ENCODE data around the gene IDE. TPM values are rescaled to one million over a fixed set of nuclear protein-coding genes. Genes with fewer than 3 reads are reported as not detected.
"Not testable (repeated sequence)": the region's sequence is repeated elsewhere in the genome, so short reads cannot be mapped to it uniquely, and the experiment has no call there.

IDE gene
- total and polyA plus RNA-seq, 10 of the 15 experiments (the other 5 are each of a cell fraction or from before 2014, with no cell fraction given): 11.6 to 54.5 (median 33.6) TPM

- TF ChIP-seq SIX5 (IDR thresholded peaks at IDR 0.05; ENCODE audit: low read depth, low read length, severe bottlenecking) (no peak), POU2F2 (IDR thresholded peaks at IDR 0.05; ENCODE audit: borderline replicate concordance, low read depth, low read length) (no peak), GATAD2B (conservative IDR thresholded peaks at IDR 0.05; ENCODE audit: low read depth) (no peak), ELK1 (IDR thresholded peaks at IDR 0.05; ENCODE audit: low read depth, low read length) (no peak)
These were observed 1.4 kb downstream of the IDE start (continued) for GRCh38 chr10:92572362-92573090.

GRCh38 chr10:92571649-92572048, 2.2 kb downstream of the IDE start:
- peak overlapping the region; percentile 85 for H3K4me2 ChIP-seq (ENCODE audit: control insufficient read depth, insufficient read depth)
- H3K27me3 ChIP-seq (replicated peaks in 1 of 2; ENCODE audit: control insufficient read depth in 2 of 2, insufficient read depth in 2 of 2, low read length in 1 of 2): no peaks in the 10 kb centered on the region
- H3K79me2 ChIP-seq (ENCODE audit: control insufficient read depth, insufficient read depth, low read length): peaks cover 50% of the 10 kb centered on the region
- ChIA-PET SMC1A (ENCODE audit: uncharacterized antibody, unreplicated experiment) (interaction anchor here (0.9 to 10.3 kb wide), 13 partner anchors 8 to 484 kb away, joined by 3 to 106 read pairs (median 4); partner anchors contain the start of genes EXOC6 and KIF11), POLR2A (interaction anchor here (1.2 to 2.5 kb wide), 2 partner anchors 19 to 55 kb away, joined by 3 to 8 read pairs; no protein-coding TSS in a partner anchor), RAD21 (ENCODE audit: unreplicated experiment) (interaction anchor here (0.8 to 5.9 kb wide), 7 partner anchors 9 to 484 kb away, joined by 3 to 69 read pairs (median 3); no protein-coding TSS in a partner anchor), CTCF (interaction anchor here (0.8 to 9.2 kb wide), 9 partner anchors 19 to 484 kb away, joined by 3 to 179 read pairs (median 5); no protein-coding TSS in a partner anchor)
- H3K27ac ChIP-seq (ENCODE audit: control insufficient read depth, insufficient read depth): no peak overlapping the region; the same call in 1 of the 2 replicates
- H3K9ac ChIP-seq (ENCODE audit: control insufficient read depth, insufficient read depth, low read length): no peak overlapping the region
- no peaks in the 10 kb centered on the region; a peak in 1 of 4 replicates for H3K36me3 ChIP-seq (ENCODE audit: control insufficient read depth in 2 of 2, insufficient read depth in 2 of 2, low read length in 1 of 2)
- whole genome bisulfite sequencing (ENCODE audit: insufficient coverage, insufficient replicate concordance, low lambda C conversion rate, missing lambda C conversion rate): 91% methylated on average over 2 of the region's 2 CpGs
- peaks cover 13% of the 10 kb centered on the region for H3K4me1 ChIP-seq (ENCODE audit: control insufficient read depth, insufficient read depth, low read length)
- DNase-seq (ENCODE audit: low read depth, low spot score) (no peak), ATAC-seq (no peak), FAIRE-seq (no peak)
- peak overlapping the region; percentile 82 for H3K4me3 ChIP-seq
- no peaks in the 10 kb centered on the region for H4K20me1 ChIP-seq (ENCODE audit: control insufficient read depth, insufficient read depth)
- no peak overlapping the region for H2AFZ ChIP-seq (ENCODE audit: control insufficient read depth, low read depth, low read length)
- in situ Hi-C loops (cut with MboI): loop anchor here (5.0 kb wide), 1 partner anchor 54 kb away; no protein-coding TSS in a partner anchor
- H3K9me3 ChIP-seq (replicated peaks; ENCODE audit: control insufficient read depth, insufficient read depth, low read length): no peaks in the 10 kb centered on the region
- intact Hi-C loops (cut with micrococcal nuclease; ENCODE audit: unreplicated experiment): loop anchor here (10.0 kb wide), 1 partner anchor 487 kb away; no protein-coding TSS in a partner anchor
- BruUV-seq (replicated peaks): no TSS peak
- TF ChIP-seq ZSCAN29 (IDR thresholded peaks at IDR 0.05) (no peak), LARP7 (IDR thresholded peaks at IDR 0.05) (no peak)

GRCh38 chr10:92569663-92570062, 4.2 kb downstream of the IDE start:
- H4K20me1 ChIP-seq (ENCODE audit: control insufficient read depth, insufficient read depth); H2AFZ ChIP-seq (ENCODE audit: control insufficient read depth, low read depth, low read length); H3K9me3 ChIP-seq (replicated peaks; ENCODE audit: control insufficient read depth, insufficient read depth, low read length); H3K36me3 ChIP-seq (ENCODE audit: control insufficient read depth in 2 of 2, insufficient read depth in 2 of 2, low read length in 1 of 2); H3K4me2 ChIP-seq (ENCODE audit: control insufficient read depth, insufficient read depth); FAIRE-seq; BruUV-seq (replicated peaks); ATAC-seq; H3K27ac ChIP-seq (ENCODE audit: control insufficient read depth, insufficient read depth); RAD21 ChIA-PET (ENCODE audit: unreplicated experiment); DNase-seq (ENCODE audit: low read depth, low spot score); H3K27me3 ChIP-seq (replicated peaks in 1 of 2; ENCODE audit: control insufficient read depth in 2 of 2, insufficient read depth in 2 of 2, low read length in 1 of 2); H3K9ac ChIP-seq (ENCODE audit: control insufficient read depth, insufficient read depth, low read length); H3K4me3 ChIP-seq: not testable (repeated sequence)
- in situ Hi-C loops (cut with MboI) (loop anchor here (5.0 kb wide), 1 partner anchor 52 kb away; no protein-coding TSS in a partner anchor), intact Hi-C loops (cut with micrococcal nuclease; ENCODE audit: unreplicated experiment) (loop anchor here (10.0 kb wide), 1 partner anchor 485 kb away; no protein-coding TSS in a partner anchor)
- H3K79me2 ChIP-seq (ENCODE audit: control insufficient read depth, insufficient read depth, low read length): peaks cover 50% of the 10 kb centered on the region
- POLR2A ChIA-PET: interaction anchor here (0.7 kb wide), 1 partner anchor 411 kb away, joined by 3 read pairs; no protein-coding TSS in a partner anchor
- peaks cover 10% of the 10 kb centered on the region for H3K4me1 ChIP-seq (ENCODE audit: control insufficient read depth, insufficient read depth, low read length)
- SMC1A ChIA-PET (ENCODE audit: uncharacterized antibody, unreplicated experiment): interaction anchor here (10.3 kb wide), 1 partner anchor 52 kb away, joined by 106 read pairs; no protein-coding TSS in a partner anchor
- WGBS (ENCODE audit: insufficient coverage, insufficient replicate concordance, low lambda C conversion rate, missing lambda C conversion rate): 96% methylated on average over 5 of the region's 5 CpGs
- CTCF ChIA-PET: interaction anchor here (0.6 to 0.9 kb wide), 2 partner anchors 18 to 1126 kb away, joined by 3 read pairs; no protein-coding TSS in a partner anchor

Measured in GM12878 (cell line).